H9 (cell line): Measurements from ENCODE around the gene LRRC23. TPM values are rescaled to one million over a fixed set of nuclear protein-coding genes. Genes with fewer than 3 reads are reported as not detected.

Experiments
- DNase-seq: peaks from one replicate; pipeline ENCODE4 v3.0.0-alpha.2; 2017
- H2AFZ ChIP-seq: one replicate; pipeline ENCODE4 v1.6.1; 2013; ENCODE audit warnings: mild to moderate bottlenecking, low read length, control low read depth, moderate library complexity
- H2AK5ac ChIP-seq: 2 replicates; pipeline ENCODE4 v1.6.1; 2013; ENCODE audit warnings: low read length, control low read depth, mixed read lengths; ENCODE audit not compliant: insufficient read length
- H2BK120ac ChIP-seq: one replicate; pipeline ENCODE4 v1.6.1; 2013; ENCODE audit warnings: low read depth, mild to moderate bottlenecking, low read length, control low read depth, inconsistent platforms; ENCODE audit not compliant: poor library complexity, severe bottlenecking
- H2BK12ac ChIP-seq: 2 replicates; pipeline ENCODE4 v1.6.1; 2013; ENCODE audit warnings: low read length, control low read depth, mixed read lengths, low read depth; ENCODE audit not compliant: insufficient read length
- H2BK15ac ChIP-seq: 2 replicates; pipeline ENCODE4 v1.6.1; 2013; ENCODE audit warnings: low read depth, low read length, control low read depth
- H2BK20ac ChIP-seq: one replicate; pipeline ENCODE4 v1.6.1; 2013; ENCODE audit warnings: low read depth, mild to moderate bottlenecking, low read length, control low read depth, inconsistent platforms; ENCODE audit not compliant: poor library complexity, severe bottlenecking
- H2BK5ac ChIP-seq: 2 replicates; pipeline ENCODE4 v1.6.1; 2013; ENCODE audit warnings: low read length, control low read depth, mixed read lengths; ENCODE audit not compliant: insufficient read length
- H3K14ac ChIP-seq: 2 replicates; pipeline ENCODE4 v1.6.1; 2013; ENCODE audit warnings: low read length, control low read depth; ENCODE audit not compliant: insufficient read depth
- H3K18ac ChIP-seq: 2 replicates; pipeline ENCODE4 v1.6.1; 2013; ENCODE audit warnings: low read depth, mild to moderate bottlenecking, mixed read lengths, low read length, control low read depth; ENCODE audit not compliant: insufficient read length
- H3K23ac ChIP-seq: 2 replicates; pipeline ENCODE4 v1.6.1; 2013; ENCODE audit warnings: low read length, control low read depth, mixed read lengths, low read depth; ENCODE audit not compliant: insufficient read length
- H3K23me2 ChIP-seq: 2 replicates; pipeline ENCODE4 v1.6.1; 2013; ENCODE audit warnings: low read depth, mild to moderate bottlenecking, mixed read lengths, low read length, control low read depth; ENCODE audit not compliant: insufficient read length, poor library complexity, severe bottlenecking
- H3K27ac ChIP-seq: 2 replicates; pipeline ENCODE4 v1.5.1; 2013; ENCODE audit warnings: low read length, control low read depth, mixed read lengths, low read depth; ENCODE audit not compliant: insufficient read length
- H3K27me3 ChIP-seq: 2 replicates; pipeline ENCODE4 v1.6.1; 2013; ENCODE audit warnings: low read length, control low read depth, inconsistent platforms; ENCODE audit not compliant: insufficient read depth
- H3K4ac ChIP-seq: 2 replicates; pipeline ENCODE4 v1.6.1; 2013; ENCODE audit warnings: low read depth, mild to moderate bottlenecking, control low read depth, inconsistent platforms, low read length, moderate library complexity
- H3K4me1 ChIP-seq: 2 replicates; pipeline ENCODE4 v1.6.1; 2013; ENCODE audit warnings: low read length, control low read depth, inconsistent platforms; ENCODE audit not compliant: insufficient read depth
- H3K4me2 ChIP-seq: 2 replicates; pipeline ENCODE4 v1.6.1; 2013; ENCODE audit warnings: low read length, control low read depth, mixed read lengths; ENCODE audit not compliant: insufficient read length, insufficient read depth
- H3K56ac ChIP-seq: 2 replicates; pipeline ENCODE4 v1.6.1; 2013; ENCODE audit warnings: low read depth, mild to moderate bottlenecking, mixed read lengths, low read length, control low read depth; ENCODE audit not compliant: insufficient read length
- H3K79me1 ChIP-seq: 2 replicates; pipeline ENCODE4 v1.6.1; 2013; ENCODE audit warnings: low read depth, mild to moderate bottlenecking, moderate library complexity, low read length, control low read depth, inconsistent platforms; ENCODE audit not compliant: insufficient read depth, poor library complexity, severe bottlenecking
- H3K79me2 ChIP-seq: 2 replicates; pipeline ENCODE4 v1.6.1; 2013; ENCODE audit warnings: low read length, control low read depth, inconsistent platforms; ENCODE audit not compliant: insufficient read depth
- H3K9ac ChIP-seq: 2 replicates; pipeline ENCODE4 v1.6.1; 2013; ENCODE audit warnings: low read length, control low read depth, mixed read lengths; ENCODE audit not compliant: insufficient read length; ENCODE audit errors: extremely low read depth
- H3K9me3 ChIP-seq: one replicate; pipeline ENCODE4 v1.6.1; 2013; ENCODE audit warnings: low read depth, low read length, inconsistent platforms; ENCODE audit not compliant: control insufficient read depth
- H3T11ph ChIP-seq: one replicate; pipeline ENCODE4 v1.6.1; 2013; ENCODE audit warnings: mild to moderate bottlenecking, low read length, control low read depth, inconsistent platforms
- H4K20me1 ChIP-seq: one replicate; pipeline ENCODE4 v1.6.1; 2013; ENCODE audit not compliant: control insufficient read depth, insufficient read length, insufficient read depth
- H4K5ac ChIP-seq: 2 replicates; pipeline ENCODE4 v1.6.1; 2013; ENCODE audit warnings: low read depth, mild to moderate bottlenecking, mixed read lengths, low read length, control low read depth; ENCODE audit not compliant: insufficient read length
- H4K8ac ChIP-seq: replicated peaks from 2 replicates; pipeline ENCODE4 v1.6.1; 2013; ENCODE audit warnings: low read length, control low read depth, mixed read lengths, low read depth; ENCODE audit not compliant: insufficient read length
- H4K91ac ChIP-seq: 2 replicates; pipeline ENCODE4 v1.6.1; 2013; ENCODE audit warnings: low read depth, mild to moderate bottlenecking, moderate library complexity, mixed read lengths, low read length, control low read depth; ENCODE audit not compliant: insufficient read length
- H3K27ac Mint-ChIP-seq, 3 experiments: 2 replicates in 2 of 3; 3 replicates in 1 of 3; pipeline ENCODE4 v1.8.0; 2020 to 2021; ENCODE audit warnings: mixed read lengths in 3 of 3, mild to moderate bottlenecking in 1 of 3, moderate library complexity in 1 of 3
- H3K27me3 Mint-ChIP-seq: 2 replicates; pipeline ENCODE4 v1.8.0; 2021; ENCODE audit warnings: low read depth, mild to moderate bottlenecking, moderate library complexity, mixed read lengths
- H3K36me3 Mint-ChIP-seq, 3 experiments: 2 replicates in 2 of 3; 3 replicates in 1 of 3; pipeline ENCODE4 v1.8.0; 2020 to 2021; ENCODE audit warnings: low read depth in 3 of 3, mixed read lengths in 3 of 3; ENCODE audit not compliant: insufficient read depth in 1 of 3
- H3K4me1 Mint-ChIP-seq, 2 experiments: 2 replicates each; pipeline ENCODE4 v1.8.0; 2020; ENCODE audit warnings: mixed read lengths in 2 of 2
- H3K4me3 Mint-ChIP-seq, 2 experiments: 2 replicates in 1 of 2; 3 replicates in 1 of 2; pipeline ENCODE4 v1.8.0; 2020 to 2021; ENCODE audit warnings: mild to moderate bottlenecking in 2 of 2, mixed read lengths in 2 of 2, moderate library complexity in 1 of 2
- H3K9me3 Mint-ChIP-seq, 2 experiments: 2 replicates in 1 of 2; 3 replicates in 1 of 2; pipeline ENCODE4 v1.8.0; 2020; ENCODE audit warnings: mild to moderate bottlenecking in 2 of 2, mixed read lengths in 2 of 2, moderate library complexity in 1 of 2
- WGBS: extraction: QIAGEN DNeasy Blood & Tissue Kit; methylation state at CpG from one replicate; pipeline ENCODE4 v1.1.7; 2013; ENCODE audit warnings: missing lambda C conversion rate, low lambda C conversion rate, mixed read lengths; ENCODE audit not compliant: insufficient read length; ENCODE audit errors: extremely low coverage; 5-methylcytosine and 5-hydroxymethylcytosine counted together
- total RNA-seq: library from RNA; stranded (reverse); gene quantifications from 2 replicates; pipeline ENCODE4 v1.2.1, GENCODE V29; 2021
- TF ChIP-seq, protein P1 (sequence below): fragments of 200-600 bp; sonication (generic); conservative IDR thresholded peaks from 3 replicates; pipeline ENCODE4 v1.8.0; 2021; ENCODE audit warnings: antibody characterized with exemption, mild to moderate bottlenecking

Gene LRRC23
- total RNA-seq, 1 experiment from 2014 or later: 2.1 TPM

DNA sequence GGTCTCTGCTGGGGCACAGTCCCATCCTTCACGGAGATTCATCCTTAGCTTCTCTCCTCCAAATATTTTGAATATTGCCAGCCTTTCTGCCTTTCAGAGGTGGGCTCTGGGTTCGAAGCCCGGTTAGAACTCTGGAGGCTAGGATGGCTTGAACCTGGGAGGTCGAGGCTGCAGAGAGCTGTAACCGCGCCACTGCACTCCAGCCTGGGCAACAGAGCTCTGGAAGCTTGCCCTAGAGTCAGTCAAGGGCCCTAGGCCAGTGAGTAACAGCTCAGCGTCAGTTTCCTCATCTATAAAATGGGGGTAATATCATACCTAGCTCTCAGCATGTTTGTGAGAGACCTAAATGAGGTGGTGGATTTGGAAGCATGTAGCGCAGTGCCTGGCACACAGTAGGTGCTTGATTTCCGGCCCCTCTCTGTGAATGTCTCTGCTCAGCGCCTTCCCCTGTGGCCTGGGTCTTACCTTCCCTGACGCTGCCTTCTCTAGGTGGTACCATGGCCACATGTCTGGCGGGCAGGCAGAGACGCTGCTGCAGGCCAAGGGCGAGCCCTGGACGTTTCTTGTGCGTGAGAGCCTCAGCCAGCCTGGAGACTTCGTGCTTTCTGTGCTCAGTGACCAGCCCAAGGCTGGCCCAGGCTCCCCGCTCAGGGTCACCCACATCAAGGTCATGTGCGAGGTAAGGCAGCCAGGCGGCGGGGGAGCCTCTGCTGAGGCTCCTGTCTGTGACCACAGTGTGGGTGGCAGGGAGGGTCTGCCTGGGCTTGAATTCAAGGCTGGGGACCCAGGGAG is 49.9 kb downstream of the LRRC23 start:
- no peak overlapping the region for H3K4me3 Mint-ChIP-seq
- H3K9me3 Mint-ChIP-seq: no peaks in the 10 kb centered on the region
- H4K20me1 ChIP-seq: no peaks in the 10 kb centered on the region
- H3K9ac ChIP-seq: no peak overlapping the region
- no peak overlapping the region for H2BK15ac ChIP-seq
- no peak overlapping the region for H4K8ac ChIP-seq
- no peak overlapping the region for H2AFZ ChIP-seq
- H2BK12ac ChIP-seq: no peak overlapping the region
- no peaks in the 10 kb centered on the region for H3K9me3 ChIP-seq
- H3K4me2 ChIP-seq: no peak overlapping the region
- TF ChIP-seq, protein P1, sequence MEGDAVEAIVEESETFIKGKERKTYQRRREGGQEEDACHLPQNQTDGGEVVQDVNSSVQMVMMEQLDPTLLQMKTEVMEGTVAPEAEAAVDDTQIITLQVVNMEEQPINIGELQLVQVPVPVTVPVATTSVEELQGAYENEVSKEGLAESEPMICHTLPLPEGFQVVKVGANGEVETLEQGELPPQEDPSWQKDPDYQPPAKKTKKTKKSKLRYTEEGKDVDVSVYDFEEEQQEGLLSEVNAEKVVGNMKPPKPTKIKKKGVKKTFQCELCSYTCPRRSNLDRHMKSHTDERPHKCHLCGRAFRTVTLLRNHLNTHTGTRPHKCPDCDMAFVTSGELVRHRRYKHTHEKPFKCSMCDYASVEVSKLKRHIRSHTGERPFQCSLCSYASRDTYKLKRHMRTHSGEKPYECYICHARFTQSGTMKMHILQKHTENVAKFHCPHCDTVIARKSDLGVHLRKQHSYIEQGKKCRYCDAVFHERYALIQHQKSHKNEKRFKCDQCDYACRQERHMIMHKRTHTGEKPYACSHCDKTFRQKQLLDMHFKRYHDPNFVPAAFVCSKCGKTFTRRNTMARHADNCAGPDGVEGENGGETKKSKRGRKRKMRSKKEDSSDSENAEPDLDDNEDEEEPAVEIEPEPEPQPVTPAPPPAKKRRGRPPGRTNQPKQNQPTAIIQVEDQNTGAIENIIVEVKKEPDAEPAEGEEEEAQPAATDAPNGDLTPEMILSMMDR: no peak
- no peak overlapping the region for H3K23ac ChIP-seq
- no peak overlapping the region for H4K91ac ChIP-seq
- H3K79me1 ChIP-seq: no peaks in the 10 kb centered on the region
- no peak overlapping the region for H3K18ac ChIP-seq
- H2BK5ac ChIP-seq: no peak overlapping the region
- no peak for DNase-seq
- H3K36me3 Mint-ChIP-seq: peaks cover 0 to 6% (median 0%) of the 10 kb centered on the region in 3 experiments; a peak in 4 of 7 replicates
- peak overlapping the region; percentile 40 to 65 (median 49); a peak in 4 of 7 replicates for H3K27ac Mint-ChIP-seq
- H3K14ac ChIP-seq: no peak overlapping the region
- no peak overlapping the region for H3K27ac ChIP-seq
- H2BK20ac ChIP-seq: no peak overlapping the region
- no peak overlapping the region for H3K56ac ChIP-seq
- no peak overlapping the region for H2BK120ac ChIP-seq
- H3K4me1 ChIP-seq: peaks cover 2% of the 10 kb centered on the region; the same call in 1 of the 2 replicates
- H3K27me3 Mint-ChIP-seq: no peaks in the 10 kb centered on the region; the same call in 1 of the 2 replicates
- WGBS: no CpG with 5 or more reads among the region's 21 CpGs
- no peaks in the 10 kb centered on the region for H3K23me2 ChIP-seq
- H2AK5ac ChIP-seq: no peak overlapping the region
- no peaks in the 10 kb centered on the region for H3K79me2 ChIP-seq
- no peak overlapping the region for H3K4ac ChIP-seq
- no peak overlapping the region for H4K5ac ChIP-seq
- no peaks in the 10 kb centered on the region for H3K27me3 ChIP-seq
- H3T11ph ChIP-seq: no peak overlapping the region
- peaks cover 19 to 33% of the 10 kb centered on the region in 2 experiments for H3K4me1 Mint-ChIP-seq
